Panc1 (cell line): ENCODE data around the gene MRAS. TPM values are rescaled to one million over a fixed set of nuclear protein-coding genes. Genes with fewer than 3 reads are reported as not detected.

Experiments used
- ATAC-seq: fragments of 200-7000 bp; cut with Tn5 transposase; 2 replicates; pipeline ENCODE4 v1.9.1; 2020; ENCODE audit warnings: mild to moderate bottlenecking, moderate library complexity
- BruUV-seq: library from RNA; stranded (reverse); fragments of 400-500 nt; replicated peaks from 2 replicates; lab custom pipeline; 2021; lab: Mats Ljungman, UMichigan
- CTCF ChIA-PET: fragments of 300-600 bp; sonication (Branson Sonifier 250); formaldehyde crosslinking; loops from one replicate; lab custom pipeline; 2022; ENCODE audit warnings: antibody characterized with exemption; lab: Charles Lee
- POLR2A ChIA-PET: fragments of 300-600 bp; sonication (Branson Sonifier 250); formaldehyde crosslinking; loops from one replicate; lab custom pipeline; 2022; ENCODE audit warnings: antibody characterized with exemption; lab: Charles Lee
- DNase-seq: peaks from one replicate; pipeline ENCODE4 v3.0.0-alpha.2; 2010; ENCODE audit warnings: low read depth, low spot score
- H3K27ac ChIP-seq: 2 replicates; pipeline ENCODE4 v1.5.1; 2011; ENCODE audit warnings: mild to moderate bottlenecking, low read length, inconsistent platforms
- H3K27me3 ChIP-seq: fragments of 200-500 bp; sonication (Bioruptor generic); 2 replicates; pipeline ENCODE4 v1.6.0; 2014; ENCODE audit warnings: low read length, inconsistent platforms; ENCODE audit not compliant: control insufficient read depth, insufficient read depth
- H3K36me3 ChIP-seq: fragments of 200-500 bp; sonication (Bioruptor generic); 2 replicates; pipeline ENCODE4 v1.5.1; 2014; ENCODE audit warnings: inconsistent platforms, mild to moderate bottlenecking, low read length, moderate library complexity; ENCODE audit not compliant: control insufficient read depth, insufficient read depth
- H3K4me1 ChIP-seq: 2 replicates; pipeline ENCODE4 v1.5.1; 2011; ENCODE audit warnings: inconsistent platforms, mild to moderate bottlenecking, low read length, moderate library complexity; ENCODE audit not compliant: control insufficient read depth, insufficient read depth
- H3K4me3 ChIP-seq, 2 experiments: 2 replicates each; pipeline ENCODE4 v1.5.1; 2011 to 2012; ENCODE audit warnings: low read depth in 2 of 2, low read length in 2 of 2, mild to moderate bottlenecking in 2 of 2, inconsistent platforms in 1 of 2, moderate library complexity in 1 of 2
- H3K9me3 ChIP-seq: fragments of 200-500 bp; sonication (Bioruptor generic); 2 replicates; pipeline ENCODE4 v1.5.1; 2014; ENCODE audit warnings: low read depth, mild to moderate bottlenecking, inconsistent platforms, low read length, moderate library complexity; ENCODE audit not compliant: control insufficient read depth, insufficient read depth
- POLR2AphosphoS5 ChIP-seq: IDR thresholded peaks from 2 replicates; pipeline ENCODE4 v1.6.1; 2012; ENCODE audit warnings: mild to moderate bottlenecking, low read depth, low read length, moderate library complexity
- SIN3A ChIP-seq: IDR thresholded peaks from 2 replicates; pipeline ENCODE4 v1.6.1; 2012; ENCODE audit warnings: low read depth, mild to moderate bottlenecking, low read length, moderate library complexity, borderline replicate concordance; ENCODE audit not compliant: insufficient read depth
- TCF7L2 ChIP-seq: IDR thresholded peaks from 2 replicates; pipeline ENCODE4 v1.6.1; 2011; ENCODE audit warnings: mild to moderate bottlenecking, low read depth, low read length, inconsistent platforms
- in situ Hi-C: cut with HindIII; loops from 2 replicates; pipeline ENCODE4 v1.10.0; 2016; ENCODE audit warnings: low sequenced_read_pairs, low pct_unique_long_range_greater_than_20kb
- intact Hi-C: fragments of 100-400 bp; cut with micrococcal nuclease; formaldehyde crosslinking; loops from one replicate; pipeline ENCODE4 v1.10.0; 2022; ENCODE audit not compliant: unreplicated experiment
- total RNA-seq: library from RNA; stranded (reverse); gene quantifications from one replicate; pipeline ENCODE4 v1.2.1, GENCODE V29; 2021; ENCODE audit not compliant: unreplicated experiment
- TF ChIP-seq, protein P1 (sequence below): fragments of 450-650 bp; IDR thresholded peaks from 2 replicates; pipeline ENCODE4 v1.5.1; 2017; ENCODE audit warnings: mild to moderate bottlenecking
- TF ChIP-seq, protein P2 (sequence below), 2 experiments: IDR thresholded peaks; 2 replicates each; pipeline ENCODE4 v1.6.1; 2011 to 2012; ENCODE audit warnings: low read depth in 2 of 2, control low read depth in 1 of 2, low read length in 1 of 2, mild to moderate bottlenecking in 1 of 2, moderate library complexity in 1 of 2; ENCODE audit not compliant: insufficient read depth in 1 of 2

The MRAS gene
- total RNA-seq, 1 experiment from 2014 or later, result 14.2 TPM

DNA sequence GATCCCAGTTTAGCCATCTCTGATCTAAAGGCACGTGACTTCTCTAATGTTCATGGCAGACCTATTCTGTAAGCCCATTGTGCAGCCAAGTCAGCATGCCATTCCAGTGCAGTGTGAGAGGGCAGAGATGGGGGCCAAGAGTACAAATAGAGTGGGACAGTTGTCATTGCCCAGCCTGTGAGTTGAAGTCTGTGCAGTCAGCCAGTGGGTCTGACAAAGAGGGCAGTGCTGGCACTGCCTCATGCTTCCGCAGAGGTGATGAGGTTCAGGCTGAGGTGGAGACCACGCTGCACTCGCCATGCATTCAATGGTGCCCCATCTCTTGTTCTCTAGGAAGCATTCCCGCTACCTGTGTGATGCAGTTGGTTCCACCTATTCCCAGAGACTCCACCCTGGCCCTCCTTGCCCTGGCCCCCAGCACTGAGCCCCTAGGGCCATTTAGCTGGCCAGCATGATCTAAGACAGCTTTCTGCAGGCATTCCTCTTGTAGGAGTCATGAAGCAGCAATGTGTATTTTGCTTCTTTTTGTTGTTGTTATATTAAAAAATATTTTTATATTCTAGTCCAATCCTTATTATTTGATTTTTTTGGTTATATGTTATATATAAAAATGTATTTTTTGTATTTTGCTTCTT lies 3.7 kb downstream of the MRAS start:
- Histone ChIP-seq H3K4me1 (peaks cover 5% of the 10 kb centered on the region; the same call in 1 of the 2 replicates), H3K9me3 (no peaks in the 10 kb centered on the region), H3K4me3 (no peak overlapping the region), H3K27me3 (no peaks in the 10 kb centered on the region), H3K36me3 (no peaks in the 10 kb centered on the region), H3K27ac (no peak overlapping the region)
- DNase-seq (no peak), ATAC-seq (no peak)
- ChIA-PET CTCF (no interaction called here), POLR2A (no interaction called here)
- intact Hi-C loops (no loop called here), in situ Hi-C loops (no loop called here)
- BruUV-seq, result no TSS peak
- TF ChIP-seq TCF7L2 (no peak), POLR2AphosphoS5 (no peak), SIN3A (no peak)
- TF ChIP-seq, protein P1, sequence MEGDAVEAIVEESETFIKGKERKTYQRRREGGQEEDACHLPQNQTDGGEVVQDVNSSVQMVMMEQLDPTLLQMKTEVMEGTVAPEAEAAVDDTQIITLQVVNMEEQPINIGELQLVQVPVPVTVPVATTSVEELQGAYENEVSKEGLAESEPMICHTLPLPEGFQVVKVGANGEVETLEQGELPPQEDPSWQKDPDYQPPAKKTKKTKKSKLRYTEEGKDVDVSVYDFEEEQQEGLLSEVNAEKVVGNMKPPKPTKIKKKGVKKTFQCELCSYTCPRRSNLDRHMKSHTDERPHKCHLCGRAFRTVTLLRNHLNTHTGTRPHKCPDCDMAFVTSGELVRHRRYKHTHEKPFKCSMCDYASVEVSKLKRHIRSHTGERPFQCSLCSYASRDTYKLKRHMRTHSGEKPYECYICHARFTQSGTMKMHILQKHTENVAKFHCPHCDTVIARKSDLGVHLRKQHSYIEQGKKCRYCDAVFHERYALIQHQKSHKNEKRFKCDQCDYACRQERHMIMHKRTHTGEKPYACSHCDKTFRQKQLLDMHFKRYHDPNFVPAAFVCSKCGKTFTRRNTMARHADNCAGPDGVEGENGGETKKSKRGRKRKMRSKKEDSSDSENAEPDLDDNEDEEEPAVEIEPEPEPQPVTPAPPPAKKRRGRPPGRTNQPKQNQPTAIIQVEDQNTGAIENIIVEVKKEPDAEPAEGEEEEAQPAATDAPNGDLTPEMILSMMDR, result no peak
- TF ChIP-seq, protein P2, sequence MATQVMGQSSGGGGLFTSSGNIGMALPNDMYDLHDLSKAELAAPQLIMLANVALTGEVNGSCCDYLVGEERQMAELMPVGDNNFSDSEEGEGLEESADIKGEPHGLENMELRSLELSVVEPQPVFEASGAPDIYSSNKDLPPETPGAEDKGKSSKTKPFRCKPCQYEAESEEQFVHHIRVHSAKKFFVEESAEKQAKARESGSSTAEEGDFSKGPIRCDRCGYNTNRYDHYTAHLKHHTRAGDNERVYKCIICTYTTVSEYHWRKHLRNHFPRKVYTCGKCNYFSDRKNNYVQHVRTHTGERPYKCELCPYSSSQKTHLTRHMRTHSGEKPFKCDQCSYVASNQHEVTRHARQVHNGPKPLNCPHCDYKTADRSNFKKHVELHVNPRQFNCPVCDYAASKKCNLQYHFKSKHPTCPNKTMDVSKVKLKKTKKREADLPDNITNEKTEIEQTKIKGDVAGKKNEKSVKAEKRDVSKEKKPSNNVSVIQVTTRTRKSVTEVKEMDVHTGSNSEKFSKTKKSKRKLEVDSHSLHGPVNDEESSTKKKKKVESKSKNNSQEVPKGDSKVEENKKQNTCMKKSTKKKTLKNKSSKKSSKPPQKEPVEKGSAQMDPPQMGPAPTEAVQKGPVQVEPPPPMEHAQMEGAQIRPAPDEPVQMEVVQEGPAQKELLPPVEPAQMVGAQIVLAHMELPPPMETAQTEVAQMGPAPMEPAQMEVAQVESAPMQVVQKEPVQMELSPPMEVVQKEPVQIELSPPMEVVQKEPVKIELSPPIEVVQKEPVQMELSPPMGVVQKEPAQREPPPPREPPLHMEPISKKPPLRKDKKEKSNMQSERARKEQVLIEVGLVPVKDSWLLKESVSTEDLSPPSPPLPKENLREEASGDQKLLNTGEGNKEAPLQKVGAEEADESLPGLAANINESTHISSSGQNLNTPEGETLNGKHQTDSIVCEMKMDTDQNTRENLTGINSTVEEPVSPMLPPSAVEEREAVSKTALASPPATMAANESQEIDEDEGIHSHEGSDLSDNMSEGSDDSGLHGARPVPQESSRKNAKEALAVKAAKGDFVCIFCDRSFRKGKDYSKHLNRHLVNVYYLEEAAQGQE (IDR thresholded peaks at IDR 0.05; ENCODE audit: insufficient read depth in 1 of 2, low read depth in 2 of 2, low read length in 1 of 2), result no peak

DNA sequence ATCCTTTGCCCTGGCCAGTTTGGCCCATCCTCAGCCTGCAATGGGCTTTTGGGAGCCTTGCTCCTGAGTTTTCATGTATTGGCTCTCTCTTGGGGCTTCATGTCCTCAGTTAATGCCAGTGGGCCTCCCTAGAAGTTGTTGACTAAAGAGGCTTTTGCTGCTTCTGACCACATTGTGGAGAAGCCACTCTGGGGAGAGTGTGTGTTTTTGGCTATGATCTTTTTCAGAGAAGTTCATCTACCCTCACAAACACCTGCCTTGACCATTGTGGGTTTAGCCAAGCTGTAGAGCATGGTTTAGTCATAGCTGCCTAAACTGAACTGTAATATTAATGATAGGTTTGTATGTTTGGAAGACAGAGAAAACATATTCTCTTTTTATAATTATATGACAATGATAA lies 6.0 kb downstream of the MRAS start:
- H3K27me3 ChIP-seq, result no peaks in the 10 kb centered on the region
- in situ Hi-C loops, result no loop called here
- no peaks in the 10 kb centered on the region for H3K36me3 ChIP-seq
- ATAC-seq (no peak), DNase-seq (no peak)
- H3K4me1 ChIP-seq, result peaks cover 1% of the 10 kb centered on the region; the same call in 1 of the 2 replicates
- ChIA-PET POLR2A (no interaction called here), CTCF (no interaction called here)
- H3K27ac ChIP-seq, result no peak overlapping the region
- intact Hi-C loops, result no loop called here
- no TSS peak for BruUV-seq
- H3K4me3 ChIP-seq, result no peak overlapping the region
- TF ChIP-seq POLR2AphosphoS5, result no peak
- TF ChIP-seq, protein P1, result no peak
- TF ChIP-seq SIN3A, result no peak
- TF ChIP-seq, protein P2 (IDR thresholded peaks at IDR 0.05; ENCODE audit: insufficient read depth in 1 of 2, low read depth in 2 of 2, low read length in 1 of 2), result no peak
- no peak for TF ChIP-seq TCF7L2
- H3K9me3 ChIP-seq, result no peaks in the 10 kb centered on the region
